Measurements from ENCODE around the gene TMEM208.
A peak's percentile ranks its signal among the peaks of the same experiment; 100 is the strongest.

Gene TMEM208

DNA sequence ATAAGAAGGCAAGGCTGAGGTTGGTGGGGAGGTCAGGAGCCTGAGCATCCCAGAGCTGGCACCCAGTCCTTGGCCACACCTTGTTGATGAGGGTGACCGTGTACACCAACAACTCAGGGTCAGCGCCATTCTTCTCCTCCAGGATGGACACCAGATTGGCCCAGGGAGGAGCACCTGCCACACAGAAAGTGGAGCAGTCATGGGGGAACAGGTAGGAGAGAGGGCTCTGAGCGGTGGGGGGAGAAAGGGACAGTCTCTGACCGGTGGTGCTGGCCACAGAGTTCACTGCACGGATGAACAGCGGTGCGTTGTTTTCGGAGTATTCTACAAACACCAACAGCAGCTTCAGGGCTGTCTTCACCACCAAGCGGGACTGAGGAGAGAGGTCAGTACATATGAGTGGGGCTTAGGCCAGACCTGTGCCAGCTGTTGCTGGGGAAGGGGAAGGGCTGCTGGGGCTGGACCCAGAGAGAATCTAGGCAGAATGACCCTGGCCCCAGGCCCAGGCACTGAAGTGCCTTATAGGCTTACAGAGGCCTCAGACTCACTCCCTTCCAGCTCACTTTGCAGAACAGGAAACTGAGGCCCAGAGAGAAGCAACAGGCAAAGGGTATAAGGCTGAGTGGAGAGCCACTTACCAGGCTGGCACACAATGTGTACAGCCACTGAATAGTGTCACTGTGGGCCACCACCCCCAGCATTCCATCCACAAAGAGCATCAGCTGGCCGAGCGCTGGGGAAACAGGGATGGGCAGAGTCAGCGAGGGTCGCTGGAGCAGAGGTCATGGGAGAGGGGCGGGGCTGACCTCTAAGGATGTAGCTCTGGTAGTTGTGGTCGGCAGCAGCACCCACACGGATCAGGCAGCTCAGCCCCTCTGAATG is 10.7 kb downstream of the TMEM208 start:
- no peak for DNase-seq

DNA sequence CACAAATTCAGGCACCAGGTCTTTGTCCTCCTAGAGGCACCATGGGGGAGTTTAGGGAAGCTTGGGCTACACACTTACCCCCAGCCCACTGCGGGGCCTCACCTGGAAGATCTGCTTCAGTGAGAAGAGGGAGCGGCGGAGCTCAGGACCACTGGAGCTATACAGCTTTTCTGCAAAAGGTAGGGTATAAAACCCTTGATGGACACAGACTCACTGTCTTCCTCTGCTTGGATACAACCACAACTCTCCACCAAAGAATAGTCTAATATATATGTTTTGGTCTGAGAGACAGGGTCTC is 11.3 kb downstream of the TMEM208 start:
- no peak for DNase-seq

DNA sequence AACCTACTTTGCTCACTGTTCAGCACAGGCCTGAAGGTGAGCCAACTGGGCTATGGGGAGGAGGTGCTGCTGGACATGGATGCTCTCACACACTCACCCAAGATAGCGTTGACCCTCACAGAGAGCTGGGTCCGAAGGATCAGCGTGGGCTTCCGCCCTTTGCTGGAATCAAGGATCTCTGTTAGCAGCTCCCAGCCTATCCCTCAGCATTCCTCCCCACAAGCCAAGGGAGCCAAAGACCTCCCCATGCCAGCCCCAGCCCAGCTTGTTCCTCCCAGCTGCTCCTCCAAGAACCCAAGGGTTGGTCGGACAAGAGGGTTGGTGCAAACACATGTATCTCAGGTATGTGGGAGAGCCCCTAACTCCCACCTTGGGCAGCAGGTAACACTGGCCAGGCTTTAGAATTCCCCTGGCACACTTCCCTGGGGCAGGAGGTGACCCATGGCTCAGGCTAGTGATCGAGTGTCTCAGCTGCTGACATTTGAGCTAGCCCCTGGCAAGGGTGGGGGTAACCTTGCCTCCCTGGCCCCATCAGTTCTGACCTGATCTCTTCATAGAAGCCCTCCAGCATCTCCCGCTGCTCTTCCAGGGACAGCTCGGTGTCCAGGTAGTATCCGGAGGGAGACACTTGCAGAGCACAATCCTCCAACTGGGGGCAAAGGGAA is 12.0 kb downstream of the TMEM208 start:
- DNase-seq: no peak

DNA sequence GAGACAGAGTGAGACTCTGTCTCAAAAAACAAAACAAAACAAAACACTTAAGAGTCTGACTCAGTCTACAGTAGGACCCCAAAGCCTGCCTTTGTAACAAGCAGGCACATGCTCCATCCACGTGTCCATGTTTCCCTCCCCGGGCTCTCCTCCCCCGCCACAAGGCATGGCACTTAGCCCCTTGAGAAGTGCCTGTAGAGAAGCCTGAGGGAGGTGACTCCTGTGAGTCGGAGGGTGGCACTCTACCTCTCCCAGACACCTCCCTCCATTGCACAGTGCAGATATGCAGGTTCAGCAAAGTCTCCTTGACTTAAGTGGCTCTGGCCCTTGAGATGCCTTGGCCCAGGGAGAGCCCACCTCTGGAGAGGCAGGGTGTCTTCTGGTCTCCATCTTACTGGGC is 13.6 kb downstream of the TMEM208 start:
- no peak for DNase-seq

DNA sequence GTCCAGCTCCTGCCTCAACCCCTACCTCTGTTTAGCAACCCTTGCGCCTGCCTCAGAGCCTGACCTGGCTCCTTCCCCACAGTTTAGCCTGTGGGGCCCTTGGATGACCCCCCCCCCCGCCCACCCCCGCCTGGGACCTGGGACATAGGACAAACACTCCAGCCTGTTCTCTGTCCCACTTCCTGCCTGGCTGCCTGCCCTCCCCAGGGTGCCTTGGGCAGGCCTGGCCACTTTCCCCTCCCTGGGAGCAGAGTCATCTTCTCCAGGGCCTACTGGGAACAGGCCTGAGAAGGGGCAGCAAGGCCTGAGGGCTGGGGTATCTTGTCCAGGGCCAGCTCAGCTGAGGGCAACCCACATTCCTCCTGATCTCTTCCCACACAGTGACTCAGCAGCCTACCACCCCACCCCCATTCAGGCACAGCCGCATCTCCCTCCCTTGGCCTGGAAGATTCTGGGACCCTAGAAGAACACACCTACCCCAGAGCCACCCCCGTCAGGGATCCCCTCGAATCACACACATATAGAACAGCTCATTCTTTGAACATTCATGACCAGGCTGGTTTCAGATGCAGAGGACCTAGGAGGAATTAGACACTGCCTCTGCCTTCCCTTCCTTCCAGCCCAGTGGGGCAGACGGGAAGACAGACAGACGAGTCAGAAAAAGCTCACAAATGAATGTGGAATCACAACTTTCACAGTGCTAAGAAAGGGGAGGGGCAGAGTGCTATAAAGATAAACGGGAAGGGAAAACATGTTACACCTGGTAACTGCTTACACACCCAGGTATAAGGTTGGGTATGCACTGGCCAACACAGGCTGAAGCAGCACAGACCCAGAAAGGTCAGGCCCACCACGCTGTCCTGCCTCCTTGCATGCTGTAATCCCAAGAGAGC is 14.3 kb downstream of the TMEM208 start:
- DNase-seq: no peak

DNA sequence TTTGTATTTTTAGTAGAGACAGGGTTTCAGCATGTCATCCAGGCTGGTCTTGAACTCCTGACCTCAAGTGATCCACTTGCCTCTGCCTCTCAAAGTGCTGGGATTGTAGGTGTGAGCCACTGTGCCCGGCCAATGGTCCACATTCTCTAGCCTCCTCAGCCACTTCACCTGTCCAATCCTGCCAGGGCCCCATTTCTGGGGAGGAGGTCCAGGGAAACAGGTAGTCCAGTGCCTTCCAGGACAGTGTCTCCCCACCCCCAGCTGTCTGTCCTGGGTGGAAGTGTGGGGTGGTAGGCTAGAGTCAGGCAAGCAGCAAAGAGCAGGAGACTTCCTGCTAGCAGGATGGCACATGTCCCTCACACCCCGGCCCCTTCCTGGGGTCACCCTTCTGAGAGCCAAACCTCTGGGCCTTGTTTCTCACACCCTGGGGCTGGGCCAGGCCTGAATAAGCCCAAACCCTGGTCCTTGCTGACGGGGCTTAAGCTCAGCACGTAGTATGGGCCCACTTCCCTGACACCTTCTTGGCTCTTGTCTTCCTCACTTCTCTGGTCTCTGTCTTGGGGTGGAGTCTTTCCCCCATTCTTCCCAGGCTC is 15.3 kb downstream of the TMEM208 start:
- DNase-seq: no peak

DNA sequence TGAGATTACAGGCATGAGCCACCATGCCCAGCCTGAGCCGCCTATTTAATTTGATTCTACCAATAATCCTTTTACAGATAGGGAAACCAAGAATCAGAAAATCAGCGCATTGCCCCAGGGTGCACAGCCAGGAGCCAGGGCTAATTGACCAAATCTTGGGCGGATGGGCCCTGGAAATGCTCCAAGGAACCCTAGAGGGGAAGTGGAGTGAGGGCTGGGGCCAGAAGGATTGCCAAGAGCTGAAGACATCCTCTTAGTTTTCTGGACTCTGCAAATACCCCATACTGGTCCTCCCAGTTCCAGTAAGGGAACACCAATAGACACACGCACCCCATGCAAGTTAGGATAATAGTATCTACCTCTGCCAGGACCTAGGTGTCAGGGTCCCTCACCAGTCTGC is 16.6 kb downstream of the TMEM208 start:
- no peak for DNase-seq

DNA sequence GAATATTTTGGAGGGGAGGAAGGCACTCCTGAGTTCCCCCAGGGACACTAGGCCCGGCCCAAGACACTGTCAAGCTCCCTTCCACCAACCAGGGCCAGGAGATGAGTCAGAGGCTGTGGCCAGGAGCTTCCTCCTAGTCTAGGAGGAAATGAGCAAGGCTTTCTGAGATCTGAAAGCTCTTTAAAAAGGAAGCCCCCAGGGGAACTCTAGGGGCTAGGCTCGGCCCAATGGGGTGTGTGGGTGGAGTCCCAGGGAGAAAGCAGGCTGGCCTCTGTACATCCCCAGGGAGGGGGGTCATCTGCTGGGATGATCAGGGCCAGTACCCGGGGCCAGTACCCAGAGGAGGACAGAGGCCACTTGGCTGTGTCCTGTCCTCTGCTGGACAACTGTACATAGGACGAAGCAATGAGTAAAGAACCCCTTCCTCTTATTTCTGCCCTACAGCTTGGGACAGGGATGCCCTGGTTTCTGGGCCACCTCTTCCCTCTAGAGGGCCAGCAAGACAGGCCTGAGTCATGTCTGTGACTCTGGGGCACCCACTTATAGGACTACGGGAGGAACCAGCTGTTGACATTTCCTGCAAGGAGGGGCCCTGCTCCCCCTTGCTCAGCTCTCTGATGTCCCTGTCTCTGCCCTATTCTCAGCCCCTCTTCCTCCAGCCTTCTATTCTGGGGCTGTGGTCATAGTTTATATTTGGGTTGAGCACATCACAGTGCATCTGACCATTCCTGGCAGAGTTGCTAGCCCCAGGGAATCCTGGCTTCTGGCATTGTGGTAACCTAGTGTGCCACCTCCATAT is 17.7 kb downstream of the TMEM208 start:
- peak; percentile 56 to 64 for DNase-seq

DNA sequence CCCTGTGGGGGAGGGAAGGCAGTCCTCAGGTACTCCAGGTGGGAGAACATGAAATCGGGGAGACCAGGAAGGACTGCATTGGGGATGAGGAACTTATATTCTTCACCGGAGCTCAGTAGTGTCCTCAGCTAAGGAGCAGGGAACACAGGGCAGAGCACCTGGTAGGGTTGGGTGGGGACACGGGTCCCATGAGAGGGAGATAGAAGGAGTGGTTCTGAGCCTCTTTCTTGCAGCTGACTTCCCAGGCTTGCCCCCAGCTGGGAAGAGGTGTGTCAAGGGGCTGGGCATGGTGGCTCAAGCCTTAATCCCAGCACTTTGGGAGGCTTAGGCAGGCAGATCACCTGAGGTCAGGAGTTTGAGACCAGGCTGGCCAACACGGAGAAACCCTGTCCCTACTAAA is 18.3 kb downstream of the TMEM208 start:
- DNase-seq: no peak

DNA sequence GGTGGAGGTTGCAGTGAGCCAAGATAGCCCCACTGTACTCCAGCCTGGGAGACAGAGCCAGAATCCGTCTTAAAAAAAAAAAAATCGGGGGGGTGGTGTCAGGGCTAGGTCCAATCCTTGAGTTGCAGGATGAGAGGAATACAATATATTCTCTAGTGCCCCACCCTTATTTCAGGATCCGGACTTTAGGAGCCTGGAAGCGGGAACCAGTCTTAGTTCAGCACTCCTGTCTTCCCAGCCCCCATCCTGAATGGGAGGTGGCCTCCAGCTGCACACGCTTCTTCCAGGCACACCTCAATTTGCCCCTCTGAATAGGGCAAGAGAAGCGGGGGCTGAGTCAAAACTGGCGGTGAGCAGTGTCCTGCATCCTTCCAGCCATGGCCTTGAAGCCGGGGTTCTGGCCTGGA is 18.7 kb downstream of the TMEM208 start:
- DNase-seq: no peak

DNA sequence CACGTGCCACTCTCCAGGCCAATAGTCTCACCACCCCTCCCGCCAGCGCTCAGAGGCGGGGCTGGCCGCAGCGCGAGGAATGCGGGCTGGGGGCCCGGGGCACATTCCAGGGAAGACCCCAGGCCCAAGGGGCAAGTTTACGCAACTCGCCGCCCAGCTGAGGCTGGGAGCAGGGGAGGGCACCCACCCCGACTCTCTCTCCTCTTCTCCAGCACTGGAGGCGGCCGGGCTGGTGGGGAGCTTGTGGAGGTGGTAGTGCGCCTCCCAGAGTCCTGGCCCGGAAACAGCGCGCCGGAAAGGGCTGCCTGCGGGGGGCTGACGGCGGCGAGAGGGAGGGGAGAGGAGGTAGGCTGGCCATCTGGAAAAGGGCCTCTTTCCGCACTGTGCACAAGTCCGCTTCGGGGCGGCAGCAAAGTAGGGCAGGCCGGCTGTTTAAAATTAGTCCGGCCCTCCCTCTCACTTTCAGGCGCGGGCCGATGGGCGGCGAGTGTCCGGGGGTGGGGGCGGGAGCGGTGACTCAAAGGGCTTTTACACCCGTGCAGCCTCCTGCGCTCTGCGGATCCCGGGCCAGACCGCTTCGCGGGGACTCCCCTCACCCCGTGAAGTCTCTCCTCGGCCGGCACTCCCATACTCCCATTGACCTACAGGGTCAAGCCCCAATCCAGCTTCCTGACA is 19.3 kb downstream of the TMEM208 start:
- peak in 1 of 2 donors; percentile 39 for DNase-seq

DNA sequence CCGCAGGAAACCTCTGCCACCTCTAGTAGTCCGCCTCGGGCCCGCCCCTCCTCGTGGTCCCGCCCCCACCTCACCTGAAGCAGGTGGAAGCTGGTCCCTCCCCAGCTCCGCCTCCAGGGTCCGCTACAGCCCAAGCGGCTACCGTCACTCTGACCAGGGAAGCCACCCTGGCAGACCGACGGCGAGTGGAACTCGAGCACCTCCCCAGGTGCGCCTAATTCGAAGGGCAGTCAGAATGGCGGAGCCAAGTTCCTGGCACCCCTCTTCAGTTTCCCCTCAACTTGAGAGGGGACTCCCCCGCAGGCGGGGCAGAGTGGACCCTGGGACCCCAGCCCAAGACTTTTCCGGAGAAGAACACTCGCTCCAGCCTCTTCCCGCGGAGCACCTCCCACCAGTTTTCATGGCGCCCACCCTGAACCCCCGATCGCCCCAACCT is 19.8 kb downstream of the TMEM208 start:
- no peak for DNase-seq

DNA sequence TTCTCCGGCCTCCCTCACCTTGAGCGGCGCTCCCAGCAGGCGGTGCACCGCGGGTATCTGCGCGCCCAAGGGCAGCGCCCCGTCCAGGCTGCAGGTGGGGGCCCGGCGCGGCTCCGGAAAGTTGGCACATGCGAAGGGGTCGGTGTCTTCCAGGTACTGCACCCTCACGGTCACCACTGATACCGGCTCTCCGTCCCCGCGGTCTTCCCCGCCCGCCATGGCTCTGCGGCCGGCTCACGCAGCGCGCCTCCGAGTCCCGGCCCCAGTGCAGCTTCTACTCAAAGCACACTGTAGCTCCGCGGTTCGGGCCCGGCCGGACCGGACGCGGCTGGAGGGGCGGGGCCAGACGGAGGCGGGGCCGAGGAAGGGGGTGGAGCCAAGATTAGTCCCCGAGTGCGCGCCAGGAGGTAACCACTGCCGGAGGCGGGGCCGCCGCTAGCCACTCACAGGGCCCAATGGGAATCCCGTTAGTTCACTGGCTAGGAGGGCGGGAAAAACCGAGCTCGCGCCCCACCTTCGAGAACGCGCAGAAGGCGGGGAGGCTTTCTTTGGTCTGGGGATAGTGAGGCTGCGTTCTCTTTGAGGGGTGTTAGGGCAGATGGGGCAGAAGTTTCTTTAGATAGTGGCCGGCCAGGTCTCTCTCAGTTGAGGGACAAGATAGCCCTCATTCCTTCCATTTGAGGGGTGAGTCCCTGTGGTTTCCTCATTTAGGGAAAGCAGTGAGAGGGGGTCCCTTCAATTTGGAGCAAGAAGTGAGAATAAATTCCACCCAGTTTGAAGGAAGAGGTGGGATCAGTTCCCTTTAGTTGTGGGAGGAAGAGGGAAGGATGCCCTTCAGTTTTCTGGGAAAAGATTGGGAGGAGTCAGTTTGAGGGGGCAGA is 20.5 kb downstream of the TMEM208 start, which contains the start of gene FHOD1:
FHOD1 (minus strand) TSS at position 290 of the 881 bp plus-strand sequence; CDS start at position 219, 71 bp downstream.
- peak; percentile 99 for DNase-seq

DNA sequence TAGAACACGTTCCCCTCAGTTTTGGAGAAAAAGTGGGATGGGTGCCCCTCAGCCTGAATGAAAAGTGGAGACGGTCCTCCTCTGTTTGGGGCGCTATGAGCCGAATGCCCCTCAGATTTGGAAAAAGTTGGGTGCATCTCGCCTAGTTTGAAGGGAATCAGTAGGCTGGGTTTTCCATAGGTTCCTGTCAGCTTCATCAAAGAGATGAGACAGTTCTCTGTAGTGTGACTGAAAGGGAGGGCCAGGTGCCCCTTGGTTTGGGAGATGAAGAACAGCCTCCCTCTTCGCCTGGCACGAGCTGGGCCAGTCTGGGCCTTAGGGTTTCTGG is 21.1 kb downstream of the TMEM208 start:
- no peak for DNase-seq

DNA sequence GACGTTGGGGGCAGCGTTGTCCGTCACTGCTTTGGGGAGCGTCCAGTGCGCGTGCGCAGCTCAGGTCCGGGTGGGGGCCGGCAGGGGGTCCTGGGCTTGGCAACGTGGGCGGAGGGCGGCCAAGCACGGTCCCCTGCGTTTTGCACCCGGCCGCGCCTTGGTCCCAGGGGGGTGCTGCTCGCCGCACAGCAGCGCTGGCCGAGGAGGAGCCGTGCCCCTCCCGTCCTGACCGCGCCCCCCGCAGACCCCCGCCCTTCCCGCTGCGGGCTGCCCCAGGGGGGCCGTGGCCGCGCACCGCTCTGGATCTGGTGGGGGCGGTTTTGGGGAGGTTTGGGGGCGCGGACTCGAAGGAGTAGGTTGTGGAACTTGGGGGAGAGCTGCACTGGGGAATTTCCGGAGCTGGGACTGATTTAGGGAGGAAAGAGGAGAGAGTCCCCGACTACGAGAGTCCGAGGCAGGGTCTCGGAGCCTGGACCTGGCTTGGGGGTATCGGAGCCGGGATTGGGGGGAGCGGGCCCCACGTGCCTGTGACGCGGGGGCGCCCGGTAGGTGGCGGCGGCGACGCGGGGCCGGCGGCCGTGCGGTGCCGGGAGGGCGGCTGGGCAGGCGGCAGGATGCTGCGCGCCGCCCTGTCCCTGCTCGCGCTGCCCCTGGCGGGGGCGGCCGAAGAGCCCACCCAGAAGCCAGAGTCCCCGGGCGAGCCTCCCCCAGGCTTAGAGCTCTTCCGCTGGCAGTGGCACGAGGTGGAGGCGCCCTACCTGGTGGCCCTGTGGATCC is 21.7 kb downstream of the TMEM208 start, which contains the start of gene SLC9A5:
SLC9A5 (plus strand) TSS at position 579 of the 777 bp plus-strand sequence; CDS start at position 615, 36 bp downstream.
- DNase-seq: peak in 1 of 2 donors; percentile 37

DNA sequence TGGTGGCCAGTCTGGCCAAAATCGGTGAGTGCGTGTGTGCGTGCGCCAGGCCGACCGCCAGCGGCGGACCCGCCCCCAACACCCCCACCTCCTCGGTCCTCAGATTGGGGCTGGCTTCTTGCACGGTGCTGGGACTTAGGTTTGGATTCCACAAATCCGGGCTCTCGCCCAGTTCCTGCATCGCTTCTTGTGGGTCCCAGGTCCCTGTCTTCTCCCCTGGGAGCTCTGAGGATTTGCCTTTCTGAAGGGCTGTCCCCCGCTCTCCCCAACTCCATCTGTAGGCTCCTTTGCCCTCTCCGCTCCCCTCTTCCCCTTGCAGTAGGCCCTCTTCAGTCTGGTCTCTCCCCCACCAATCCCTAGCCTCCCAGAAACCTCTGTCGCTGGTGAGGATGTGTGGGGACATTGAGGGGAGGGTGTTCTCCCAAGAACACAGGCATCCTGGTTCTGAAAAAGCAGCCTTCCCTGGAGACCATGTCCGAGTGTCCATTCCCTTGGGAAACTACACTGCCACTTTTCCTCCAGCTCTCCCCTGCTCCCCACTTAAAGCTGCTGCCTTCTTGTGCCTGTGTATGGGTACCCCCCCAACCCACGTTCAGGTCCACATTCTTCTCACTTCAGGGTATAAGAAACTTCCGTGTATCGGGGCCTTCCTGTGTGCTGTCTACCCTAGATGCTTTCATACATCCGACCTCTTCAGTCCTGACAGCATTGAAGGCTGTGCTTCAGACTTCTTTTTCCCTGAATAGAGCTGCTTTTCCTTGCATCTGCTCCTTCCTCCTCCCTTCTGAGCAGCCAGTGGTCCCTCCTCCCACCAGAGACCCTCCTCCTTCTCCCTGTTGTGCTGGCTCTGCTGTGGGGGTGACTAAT is 22.5 kb downstream of the TMEM208 start:
- no peak for DNase-seq

DNA sequence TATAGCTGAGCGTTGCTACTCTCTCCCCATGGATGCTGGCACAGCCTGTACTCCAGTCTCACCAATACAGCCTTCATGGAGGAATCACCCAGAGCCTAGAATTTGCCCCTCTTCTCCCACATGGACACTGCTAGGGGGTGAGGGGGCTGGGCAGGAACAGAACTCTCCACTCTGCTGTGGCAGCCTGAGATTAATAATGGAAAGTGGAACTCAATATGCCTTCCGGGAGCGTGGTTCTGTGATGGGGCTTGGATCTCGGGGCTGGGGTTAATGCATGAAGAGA is 23.1 kb downstream of the TMEM208 start:
- no peak for DNase-seq

DNA sequence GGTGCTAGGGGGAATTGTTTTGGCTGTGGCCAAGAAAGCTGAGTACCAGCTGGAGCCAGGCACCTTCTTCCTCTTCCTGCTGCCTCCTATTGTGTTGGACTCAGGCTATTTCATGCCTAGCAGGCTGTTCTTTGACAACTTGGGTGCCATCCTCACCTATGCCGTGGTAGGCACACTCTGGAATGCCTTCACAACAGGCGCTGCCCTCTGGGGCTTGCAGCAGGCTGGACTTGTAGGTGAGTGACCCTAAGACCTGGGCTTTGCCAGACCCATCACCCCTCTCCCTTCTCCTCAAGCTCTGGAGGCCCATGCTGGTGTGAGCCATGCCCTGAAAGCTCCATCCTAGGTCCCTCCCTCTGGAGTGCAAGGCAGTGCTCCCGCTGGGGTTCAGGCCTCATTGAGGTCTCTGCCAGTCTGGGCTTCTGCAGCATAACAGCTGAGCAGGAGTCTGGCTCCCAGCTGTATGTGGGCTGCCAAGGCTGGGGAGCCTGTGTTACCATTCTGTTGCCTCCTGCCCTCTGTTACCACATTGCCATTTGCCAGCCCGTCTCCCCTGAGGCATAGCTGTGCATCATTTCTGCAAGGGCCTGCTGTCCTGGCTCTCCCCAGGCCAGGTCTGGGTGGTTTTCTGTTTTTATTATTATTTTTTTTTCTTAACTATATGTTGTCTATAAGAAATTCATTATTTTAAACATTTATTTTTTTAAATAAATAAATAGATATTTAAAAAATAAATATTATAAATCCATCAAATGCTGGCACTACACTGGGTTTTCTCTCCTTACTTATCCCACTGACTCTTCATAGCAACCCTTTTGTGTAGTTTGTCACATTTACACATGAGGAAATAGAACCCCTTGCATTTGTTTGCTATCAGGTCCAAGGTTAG is 25.9 kb downstream of the TMEM208 start:
- DNase-seq: no peak

Data from stimulated activated CD4-positive, alpha-beta T cell treated with anti-CD3 and anti-CD28 coated beads, Interleukin-2, amount 100 ng/mL, for 48 hours (primary cell).